NCI-H1417 (cell line): ENCODE data around the gene IFNA14.
"Not testable (repeated sequence)": the region's sequence is repeated elsewhere in the genome, so short reads cannot be mapped to it uniquely, and the experiment has no call there.

Experiments used
- DNase-seq, 3 experiments: peaks; one replicate each; lab custom pipeline; 2025; lab: John Stamatoyannopoulos, UW

The IFNA14 gene

DNA sequence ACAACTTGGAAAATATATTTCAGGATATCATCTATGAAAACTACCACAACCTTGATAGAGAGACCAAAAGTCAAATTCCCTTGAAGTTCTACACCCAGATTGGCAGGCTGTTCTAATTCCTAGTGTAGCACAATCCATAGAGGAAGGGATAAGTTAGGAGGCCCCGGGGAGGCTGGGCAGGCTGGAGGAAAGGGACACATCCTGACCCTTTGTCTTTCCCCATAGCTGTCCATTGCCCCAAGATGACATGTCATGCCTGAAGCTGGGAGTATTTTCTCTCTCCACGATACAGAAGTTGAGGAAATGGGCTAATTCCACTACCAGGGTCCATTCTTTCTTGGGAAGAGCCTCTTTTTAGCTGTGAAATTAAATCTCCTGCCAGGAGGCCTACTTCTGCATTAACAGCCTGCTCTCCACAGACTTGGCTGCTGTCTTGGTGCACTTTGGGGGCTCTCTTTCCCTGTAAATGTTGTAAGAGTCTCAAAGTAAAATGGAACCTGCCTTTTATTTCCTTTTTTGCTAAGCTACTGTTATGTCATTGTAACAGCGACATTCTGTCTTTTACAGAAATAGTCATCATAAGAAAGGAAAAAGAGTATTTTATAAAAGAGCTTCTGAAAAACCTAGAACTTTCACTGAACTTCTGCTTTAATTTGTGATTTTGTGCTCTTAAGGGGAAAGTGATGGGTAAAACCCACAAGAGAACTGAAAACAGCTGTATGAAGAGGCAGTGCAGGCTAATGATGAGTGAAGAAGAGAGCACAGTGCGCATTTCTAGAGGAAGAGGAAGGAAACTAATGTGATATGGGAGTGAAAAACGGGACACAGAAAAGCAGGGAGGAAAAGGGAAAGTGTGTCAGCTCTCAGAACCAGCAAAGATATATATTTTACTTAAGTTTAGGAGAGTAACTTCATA, 26.1 kb downstream of the IFNA14 start:
- not testable (repeated sequence) for DNase-seq

DNA sequence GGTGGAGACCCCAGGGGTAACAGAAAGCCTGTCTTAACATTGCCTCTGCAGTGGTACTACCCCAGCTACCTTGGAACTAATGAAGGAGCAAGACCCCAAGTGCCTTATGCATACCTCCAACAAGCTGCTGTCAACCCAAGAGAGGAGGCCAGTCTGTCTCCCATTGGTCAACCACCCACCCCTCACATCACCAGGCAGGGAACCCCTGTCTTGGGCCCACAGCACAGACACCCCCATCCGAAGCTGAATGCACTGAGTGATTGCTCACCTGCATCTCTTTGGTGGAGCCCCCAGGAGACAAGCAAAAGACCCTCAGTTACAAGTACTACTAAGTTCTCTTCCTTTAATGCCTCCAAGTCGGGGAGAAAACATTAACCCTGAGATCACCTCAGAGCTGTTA, 27.6 kb downstream of the IFNA14 start:
- DNase-seq = not testable (repeated sequence)

DNA sequence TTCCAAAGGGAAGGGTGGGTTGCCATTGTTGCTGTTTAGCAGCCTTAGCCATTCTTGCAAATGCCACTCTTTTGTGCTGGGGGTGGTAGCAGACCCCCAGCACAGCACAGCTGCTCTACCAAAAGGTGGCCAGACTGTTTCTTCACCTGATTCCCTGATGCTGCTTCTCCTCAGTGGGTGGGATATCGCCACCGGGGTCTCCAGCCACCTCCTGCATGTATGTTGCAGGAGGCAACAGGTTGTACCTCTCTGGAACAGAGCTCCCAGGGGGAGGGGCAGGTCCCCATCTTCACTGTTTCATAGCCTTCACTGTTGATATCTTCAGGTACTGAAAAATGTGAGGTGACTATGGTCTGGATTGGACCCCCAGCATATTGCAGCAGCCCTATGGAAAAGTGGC, 29.0 kb downstream of the IFNA14 start:
- not testable (repeated sequence) for DNase-seq

DNA sequence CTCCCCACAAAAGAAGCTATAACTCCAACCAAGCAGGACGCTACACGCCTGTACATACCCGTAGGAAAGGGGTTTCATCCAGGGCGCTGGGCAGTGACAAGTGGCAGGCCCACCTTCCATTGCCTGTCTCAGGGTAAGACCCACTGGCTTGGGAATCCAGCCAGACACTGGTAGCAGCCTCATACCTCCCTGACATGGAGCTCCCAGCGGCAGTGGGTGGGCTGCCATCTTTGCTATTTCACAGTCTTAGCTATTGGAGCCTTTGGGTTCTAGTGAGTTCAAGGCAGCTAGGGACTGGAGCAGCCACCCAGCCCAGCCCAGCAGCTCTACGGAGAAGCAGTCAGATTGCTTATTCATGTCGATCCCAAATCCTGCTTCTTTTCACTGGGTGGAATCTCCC, 29.5 kb downstream of the IFNA14 start:
- no peak for DNase-seq

DNA sequence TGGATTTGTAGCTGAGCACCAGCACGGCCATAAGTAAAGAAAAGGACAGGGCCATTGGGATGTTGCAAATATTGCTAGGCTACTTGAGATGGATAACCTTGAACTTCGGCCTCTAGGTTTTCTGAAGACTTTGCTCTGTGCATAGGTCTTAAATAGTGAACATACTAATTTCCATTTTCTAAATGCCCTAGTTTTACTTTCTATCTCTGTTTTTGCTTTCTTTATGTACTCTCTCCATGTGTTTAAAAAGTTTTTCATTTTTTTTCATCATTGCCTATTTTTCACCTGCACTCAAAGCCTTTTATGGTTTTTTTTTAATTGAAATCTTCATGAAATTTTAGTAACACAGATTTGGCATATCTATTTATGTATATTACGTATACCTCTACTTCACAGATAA, 32.8 kb downstream of the IFNA14 start, which contains the start of gene IFNA10:
Gene IFNA10 (minus strand): TSS at position 101 of the 400 bp plus-strand sequence. CDS start 46 bp downstream, at position 55.
- not testable (repeated sequence) for DNase-seq

DNA sequence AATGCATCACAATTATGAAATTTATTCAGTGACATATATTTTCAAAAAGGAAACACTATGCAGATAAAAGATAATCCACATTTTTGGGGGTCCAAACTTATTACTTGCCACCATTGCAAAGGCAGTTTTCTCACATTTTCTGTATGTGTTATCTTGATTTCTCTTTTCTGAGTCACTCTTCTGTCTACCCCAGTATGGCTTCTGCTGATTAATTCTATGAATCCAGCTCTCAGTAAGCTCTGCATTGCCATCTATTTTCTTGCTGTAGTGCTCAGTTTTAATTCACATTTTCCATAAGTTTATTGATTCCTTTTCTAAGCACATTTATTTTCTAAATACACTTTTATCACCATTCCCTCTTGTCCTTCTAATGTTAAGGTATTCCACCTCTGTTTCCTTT, 34.6 kb downstream of the IFNA14 start:
- no peak for DNase-seq

DNA sequence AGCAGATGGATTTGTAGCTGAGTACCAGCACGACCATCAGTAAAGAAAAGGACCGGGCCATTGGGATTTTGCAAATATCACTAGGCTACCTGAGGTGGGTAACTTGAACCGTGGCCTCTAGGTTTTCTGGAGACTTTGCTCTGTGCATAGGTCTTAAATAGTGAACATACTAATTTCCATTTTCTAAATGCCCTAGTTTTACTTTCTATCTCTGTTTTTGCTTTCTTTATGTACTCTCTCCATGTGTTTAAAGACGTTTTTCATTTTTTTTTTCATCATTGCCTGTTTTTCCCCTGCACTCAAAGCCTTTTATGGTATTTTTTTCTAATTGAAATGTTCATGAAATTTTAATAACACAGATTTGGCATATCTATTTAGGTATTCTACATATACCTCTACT, 37.7 kb downstream of the IFNA14 start, which contains the start of gene IFNA7:
Gene IFNA7 (minus strand): TSS at position 101 of the 400 bp plus-strand sequence. CDS start 40 bp downstream, at position 61.
- DNase-seq = not testable (repeated sequence)

DNA sequence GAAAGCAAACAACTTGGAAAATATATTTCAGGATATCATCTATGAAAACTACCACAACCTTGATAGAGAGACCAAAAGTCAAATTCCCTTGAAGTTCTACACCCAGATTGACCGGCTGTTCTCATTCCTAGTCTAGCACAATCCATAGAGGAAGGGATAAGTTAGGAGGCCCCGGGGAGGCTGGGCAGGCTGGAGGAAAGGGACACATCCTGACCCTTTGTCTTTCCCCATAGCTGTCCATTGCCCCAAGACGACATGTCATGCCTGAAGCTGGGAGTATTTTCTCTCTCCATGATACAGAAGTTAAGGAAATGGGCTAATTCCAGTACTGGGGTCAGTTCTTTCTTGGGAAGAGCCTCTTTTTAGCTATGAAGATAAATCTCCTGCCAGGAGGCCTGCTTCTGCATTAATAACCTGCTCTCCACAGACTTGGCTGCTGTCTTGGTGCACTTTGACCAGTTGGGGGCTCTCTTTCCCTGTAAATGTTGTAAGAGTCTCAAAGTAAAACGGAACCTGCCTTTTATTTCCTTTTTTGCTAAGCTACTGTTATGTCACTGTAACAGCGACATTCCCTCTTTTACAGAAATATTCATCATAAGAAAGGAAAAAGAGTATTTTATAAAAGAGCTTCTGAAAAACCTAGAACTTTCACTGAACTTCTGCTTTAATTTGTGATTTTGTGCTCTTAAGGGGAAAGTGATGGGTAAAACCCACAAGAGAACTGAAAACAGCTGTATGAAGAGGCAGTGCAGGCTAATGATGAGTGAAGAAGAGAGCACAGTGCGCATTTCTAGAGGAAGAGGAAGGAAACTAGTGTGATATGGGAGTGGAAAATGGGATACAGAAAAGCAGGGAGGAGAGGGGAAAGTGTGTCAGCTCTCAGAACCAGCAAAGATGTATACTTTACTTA, 44.7 kb downstream of the IFNA14 start:
- peak in 1 of 3 experiments; percentile 9 for DNase-seq
